Stimulated activated CD4-positive, alpha-beta T cell treated with anti-CD3 and anti-CD28 coated beads, Interleukin-15, amount 100 ng/mL, for 48 hours (primary cell): ENCODE measurements around the gene PGM3.
"Not testable (repeated sequence)": the region's sequence is repeated elsewhere in the genome, so short reads cannot be mapped to it uniquely, and the experiment has no call there.

Experiments used
- DNase-seq, 2 donors: peaks; one replicate each; pipeline ENCODE4 v3.0.0-alpha.2; 2020; ENCODE audit warnings: low read depth in 2 of 2

PGM3 gene

GRCh38 chr6:83192871-83193746 lies at the start of gene PGM3, which contains the start of gene RWDD2A:
Gene PGM3, minus strand, starts transcription at chr6:83193265. Its CDS starts 2,253 bp downstream, at chr6:83191012.
Gene RWDD2A, plus strand, starts transcription at chr6:83193357. Its CDS starts 1,095 bp downstream, at chr6:83194452.
- DNase-seq: peak; percentile 70 to 86

- no peak for DNase-seq
Observed at GRCh38 chr6:83231146-83231545, 38.1 kb upstream of the PGM3 start.

- no peak for DNase-seq
Observed at GRCh38 chr6:83226517-83226916, 33.5 kb upstream of the PGM3 start.

GRCh38 chr6:83221889-83222479 lies 28.9 kb upstream of the PGM3 start:
- DNase-seq: no peak

- DNase-seq: no peak
Observed at GRCh38 chr6:83221276-83221675, 28.2 kb upstream of the PGM3 start.

- DNase-seq: no peak
Observed at GRCh38 chr6:83220121-83220520, 27.1 kb upstream of the PGM3 start.

- no peak for DNase-seq
Observed at GRCh38 chr6:83218646-83219045, 25.6 kb upstream of the PGM3 start.

GRCh38 chr6:83216806-83217205 lies 23.7 kb upstream of the PGM3 start:
- DNase-seq: no peak

- peak; percentile 14 to 44 for DNase-seq
Observed at GRCh38 chr6:83215131-83216047, 22.3 kb upstream of the PGM3 start.

- DNase-seq: no peak
Observed at GRCh38 chr6:83202031-83202430, 9.0 kb upstream of the PGM3 start.

GRCh38 chr6:83199863-83200225 lies 6.8 kb upstream of the PGM3 start:
- DNase-seq: no peak

GRCh38 chr6:83199173-83199862 lies 6.3 kb upstream of the PGM3 start:
- no peak for DNase-seq

- DNase-seq: no peak
Observed at GRCh38 chr6:83198486-83199172, 5.6 kb upstream of the PGM3 start.

- no peak for DNase-seq
Observed at GRCh38 chr6:83193747-83194566, 892 bp upstream of the PGM3 start.

- no peak for DNase-seq
Observed at GRCh38 chr6:83192456-83192855, 609 bp downstream of the PGM3 start.

GRCh38 chr6:83191974-83192373 lies 1.1 kb downstream of the PGM3 start:
- DNase-seq: not testable (repeated sequence)

GRCh38 chr6:83190626-83191025 lies 2.4 kb downstream of the PGM3 start:
- DNase-seq: no peak

GRCh38 chr6:83188501-83188900 lies 4.6 kb downstream of the PGM3 start:
- no peak for DNase-seq

GRCh38 chr6:83185096-83185495 lies 8.0 kb downstream of the PGM3 start:
- DNase-seq: no peak
